ENCODE measurements around the gene HEPHL1.
"Not testable (repeated sequence)": the region's sequence is repeated elsewhere in the genome, so short reads cannot be mapped to it uniquely, and the experiment has no call there.

Gene HEPHL1, protein sequence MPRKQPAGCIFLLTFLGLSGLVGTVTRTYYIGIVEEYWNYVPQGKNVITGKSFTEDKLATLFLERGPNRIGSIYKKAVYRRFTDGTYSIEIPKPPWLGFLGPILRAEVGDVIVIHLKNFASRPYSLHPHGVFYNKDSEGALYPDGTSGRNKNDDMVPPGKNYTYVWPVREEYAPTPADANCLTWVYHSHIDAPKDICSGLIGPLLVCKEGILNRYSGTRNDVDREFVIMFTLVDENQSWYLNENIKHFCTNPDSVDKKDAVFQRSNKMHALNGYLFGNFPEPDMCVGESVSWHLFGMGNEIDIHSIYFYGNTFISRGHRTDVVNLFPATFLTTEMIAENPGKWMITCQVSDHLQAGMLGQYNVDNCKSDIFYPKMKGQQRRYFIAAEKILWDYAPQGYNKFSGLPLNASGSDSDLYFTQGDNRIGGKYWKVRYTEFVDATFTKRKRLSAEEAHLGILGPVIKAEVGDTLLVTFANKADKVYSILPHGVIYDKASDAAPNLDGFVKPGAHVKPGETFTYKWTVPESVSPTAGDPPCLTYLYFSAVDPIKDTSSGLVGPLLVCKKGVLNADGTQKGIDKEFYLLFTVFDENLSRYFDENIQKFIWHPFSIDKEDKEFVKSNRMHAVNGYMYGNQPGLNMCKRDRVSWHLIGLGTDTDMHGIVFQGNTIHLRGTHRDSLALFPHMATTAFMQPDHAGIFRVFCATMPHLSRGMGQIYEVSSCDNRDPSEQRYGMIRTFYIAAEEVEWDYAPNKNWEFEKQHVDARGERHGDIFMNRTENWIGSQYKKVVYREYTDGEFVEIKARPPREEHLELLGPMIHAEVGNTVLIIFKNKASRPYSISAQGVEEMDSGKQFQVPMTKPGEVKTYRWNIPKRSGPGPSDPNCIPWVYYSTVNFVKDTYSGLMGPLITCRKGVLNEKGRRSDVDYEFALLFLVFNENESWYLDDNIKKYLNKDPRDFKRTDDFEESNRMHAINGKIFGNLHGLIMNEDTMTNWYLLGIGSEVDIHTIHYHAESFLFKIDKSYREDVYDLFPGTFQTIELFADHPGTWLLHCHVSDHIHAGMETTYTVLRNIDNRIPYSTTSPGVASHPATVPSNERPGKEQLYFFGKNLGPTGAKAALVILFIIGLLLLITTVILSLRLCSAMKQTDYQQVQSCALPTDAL

DNA sequence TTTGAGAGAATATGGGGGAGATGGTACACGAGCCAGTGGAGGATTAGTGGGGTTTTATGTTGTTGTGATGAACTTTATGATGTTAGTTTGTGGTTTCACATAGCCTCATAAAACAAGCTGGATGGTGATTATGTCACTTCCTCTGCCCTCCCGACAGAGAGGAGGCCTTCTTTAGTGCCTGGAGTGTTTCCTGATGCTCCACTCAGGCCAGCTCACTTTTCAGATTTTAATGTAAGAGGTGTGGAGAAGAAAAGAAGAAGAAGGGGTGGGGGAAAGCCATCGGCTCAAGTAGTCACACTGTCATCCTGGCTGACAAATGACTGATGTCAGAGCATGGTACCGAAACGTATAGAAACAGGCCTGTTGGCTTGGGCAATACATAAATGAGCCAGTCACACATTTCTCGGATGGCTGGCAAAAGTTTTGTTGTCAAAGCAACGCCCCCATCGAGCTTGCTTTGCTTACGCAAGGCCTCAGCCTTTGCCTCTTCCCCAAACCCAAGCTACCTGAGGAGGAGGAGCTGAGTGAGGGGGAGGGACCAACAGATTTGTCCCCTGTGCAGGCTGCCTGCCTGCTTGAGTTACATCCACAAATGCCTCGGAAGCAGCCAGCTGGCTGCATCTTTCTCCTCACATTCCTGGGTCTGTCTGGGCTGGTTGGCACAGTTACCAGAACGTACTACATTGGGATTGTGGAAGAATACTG lies at the start of gene HEPHL1:
Gene HEPHL1, plus strand, starts transcription at position 578 of the 705 bp plus-strand sequence. Its CDS starts 15 bp downstream, at position 593.
- DNase-seq: no peak

DNA sequence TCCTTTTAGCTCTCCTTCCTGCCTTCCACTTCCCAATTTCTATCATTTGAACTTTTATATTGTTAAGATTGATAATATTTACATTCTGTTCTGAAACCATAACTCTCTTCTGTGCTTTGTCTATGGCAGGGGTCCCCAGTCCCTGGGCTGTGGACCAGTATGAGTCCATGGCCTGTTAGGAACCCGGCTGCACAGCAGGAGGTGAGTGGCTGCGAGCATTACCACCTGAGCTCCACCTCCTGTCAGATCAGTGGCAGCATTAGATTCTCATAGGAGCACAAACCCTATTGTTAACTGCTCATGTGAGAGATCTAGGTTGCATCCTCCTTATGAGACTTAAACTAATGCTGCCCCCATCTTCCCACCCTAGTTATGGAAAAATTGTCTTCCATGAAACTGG lies 48.4 kb upstream of the HEPHL1 start:
- no peak for DNase-seq

DNA sequence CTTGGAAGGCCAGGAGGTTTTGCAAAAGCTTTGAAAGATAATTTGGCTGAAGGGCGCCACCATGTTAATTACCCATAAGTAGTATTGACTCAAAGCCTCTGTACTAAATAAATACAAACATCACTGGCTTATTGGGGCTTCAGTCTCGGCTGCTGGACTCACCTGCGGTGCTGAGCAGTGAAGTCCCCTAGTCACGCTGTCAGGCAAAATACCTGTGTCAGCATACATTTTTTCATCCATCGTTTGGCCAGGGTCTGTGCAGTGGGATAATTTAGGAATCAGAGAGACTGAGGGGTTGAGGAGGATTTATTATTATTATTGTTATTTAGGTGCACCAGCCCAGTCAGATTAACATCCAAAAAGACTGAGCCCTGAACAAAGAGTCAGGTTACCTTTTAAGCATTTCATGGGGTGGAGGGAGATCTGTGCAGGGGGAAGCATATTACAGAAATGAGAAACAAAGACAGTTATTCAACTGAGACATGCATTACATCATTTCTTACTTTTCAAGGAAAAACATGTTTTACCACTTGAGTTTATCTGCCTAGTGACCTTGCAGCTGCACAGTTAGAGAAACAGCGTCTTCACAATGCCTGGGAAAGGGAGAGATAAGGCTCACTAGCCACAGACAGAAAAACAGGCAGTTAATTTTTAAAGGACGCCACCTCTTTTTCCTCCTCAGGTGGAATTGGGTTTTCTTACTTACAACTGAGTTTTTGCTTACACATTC lies 47.7 kb upstream of the HEPHL1 start:
- DNase-seq: not testable (repeated sequence)

DNA sequence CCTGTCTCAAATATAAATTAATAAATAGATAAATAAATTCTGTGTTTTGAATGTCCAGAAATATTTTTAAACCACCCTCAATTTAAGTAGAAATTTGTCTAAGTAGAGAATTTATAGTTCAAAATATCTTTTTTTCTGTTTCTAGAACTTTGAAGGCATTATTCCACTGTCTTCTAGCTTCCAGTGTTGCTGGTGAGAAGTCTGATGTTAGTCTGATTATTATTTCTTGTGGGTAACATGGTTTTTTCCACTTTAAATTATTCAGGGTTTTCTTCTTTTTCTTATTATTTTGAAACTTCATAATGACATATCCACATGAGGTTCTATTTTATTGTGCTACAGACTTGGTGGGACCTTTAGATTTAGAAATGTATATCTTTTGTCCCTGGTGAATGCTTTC lies 46.4 kb upstream of the HEPHL1 start:
- DNase-seq: no peak

DNA sequence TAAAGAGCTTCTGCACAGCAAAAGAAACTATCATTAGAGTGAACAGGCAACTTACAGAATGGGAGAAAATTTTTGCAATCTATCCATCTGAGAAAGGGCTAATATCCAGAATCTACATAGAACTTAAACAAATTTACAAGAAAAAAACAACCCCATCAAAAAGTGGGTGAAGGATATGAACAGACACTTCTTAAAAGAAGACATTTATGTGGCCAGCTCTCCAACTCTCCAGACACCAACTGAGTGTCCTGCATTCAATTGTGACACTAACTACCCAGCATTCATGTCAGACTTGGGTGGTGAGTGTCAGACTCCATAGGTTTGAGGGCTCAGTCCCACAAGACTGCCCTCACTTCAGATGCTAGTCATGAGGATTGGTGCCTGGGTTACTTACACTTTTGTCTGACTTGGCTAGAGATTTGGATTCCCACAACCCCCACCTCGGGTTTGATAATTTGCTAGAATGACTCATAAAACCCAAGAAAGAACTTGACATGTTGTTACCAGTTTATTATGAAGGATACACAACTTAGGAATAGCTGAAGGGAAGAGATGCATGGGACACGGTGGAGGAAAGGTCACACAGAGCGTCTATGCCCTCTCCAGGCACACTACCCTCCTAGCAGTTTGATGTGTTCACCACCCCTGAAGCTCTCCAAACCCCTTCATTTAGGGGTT lies 44.4 kb upstream of the HEPHL1 start:
- not testable (repeated sequence) for DNase-seq

DNA sequence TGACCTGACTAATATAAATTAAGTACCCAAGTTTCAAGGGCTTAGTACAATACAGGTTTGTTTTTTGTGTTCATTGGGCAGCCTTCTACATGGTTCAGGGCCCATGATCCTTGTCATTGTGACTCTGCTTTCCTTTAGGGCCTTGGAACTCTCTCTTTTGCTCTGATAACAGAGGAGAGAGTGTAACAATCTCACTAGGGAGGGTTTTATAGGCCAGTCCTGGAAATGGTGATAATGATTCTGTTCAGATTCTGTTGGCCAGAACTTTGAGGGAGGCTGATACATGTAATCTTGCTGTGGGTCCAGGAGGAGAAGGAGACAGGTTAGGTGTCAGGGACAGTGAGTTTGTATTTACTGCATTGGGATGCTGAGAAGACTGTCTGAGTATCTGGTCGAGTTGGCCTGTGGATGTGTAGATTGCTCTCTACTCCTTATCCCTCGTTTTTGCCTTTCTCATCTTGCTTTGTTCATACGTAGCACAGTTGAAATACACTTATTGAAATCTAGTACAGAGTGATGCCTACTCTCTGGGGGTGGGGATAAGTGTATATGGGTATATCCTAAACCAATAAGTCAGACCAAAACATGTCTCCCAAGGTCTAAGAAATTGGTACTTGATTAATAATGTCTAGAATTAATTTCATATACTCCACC lies 37.5 kb upstream of the HEPHL1 start:
- DNase-seq: no peak

DNA sequence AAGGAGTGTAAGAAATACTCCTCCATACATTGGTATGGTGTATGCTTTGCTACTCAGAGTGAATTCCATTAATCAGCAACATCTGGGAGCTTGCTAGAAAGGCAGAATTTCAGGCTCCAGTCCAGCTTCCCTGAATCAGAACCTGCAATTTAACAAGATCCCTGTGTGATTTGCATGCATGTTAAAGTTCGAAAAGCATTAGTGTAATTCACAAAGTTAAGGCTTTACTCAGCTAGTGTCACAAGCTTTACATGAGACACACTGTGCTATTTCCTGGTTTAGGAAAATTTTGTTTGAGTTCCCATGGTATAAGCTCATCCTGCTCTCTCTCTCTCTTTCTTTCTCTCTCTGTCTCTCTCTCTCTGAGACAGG lies 37.0 kb upstream of the HEPHL1 start:
- DNase-seq: no peak

DNA sequence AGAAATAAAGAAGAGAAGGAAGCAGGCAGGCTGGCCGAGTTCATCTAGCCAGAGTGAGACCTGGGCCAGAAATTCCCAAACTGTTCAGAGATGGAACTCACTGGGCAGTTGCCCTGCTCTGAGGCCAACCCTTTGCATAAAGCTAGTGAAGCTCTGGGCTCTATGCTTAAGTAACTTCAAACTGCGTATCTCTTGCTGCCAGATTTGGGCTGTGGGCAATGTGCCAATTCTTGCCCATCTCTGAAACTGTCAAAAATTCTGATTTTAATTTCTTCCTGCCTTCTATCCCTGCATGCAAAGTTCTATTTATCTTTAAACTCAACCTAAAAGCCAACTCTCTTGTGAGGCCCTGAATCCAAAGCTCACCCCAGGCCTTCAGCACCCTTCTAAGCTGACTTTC lies 36.2 kb upstream of the HEPHL1 start:
- no peak for DNase-seq

DNA sequence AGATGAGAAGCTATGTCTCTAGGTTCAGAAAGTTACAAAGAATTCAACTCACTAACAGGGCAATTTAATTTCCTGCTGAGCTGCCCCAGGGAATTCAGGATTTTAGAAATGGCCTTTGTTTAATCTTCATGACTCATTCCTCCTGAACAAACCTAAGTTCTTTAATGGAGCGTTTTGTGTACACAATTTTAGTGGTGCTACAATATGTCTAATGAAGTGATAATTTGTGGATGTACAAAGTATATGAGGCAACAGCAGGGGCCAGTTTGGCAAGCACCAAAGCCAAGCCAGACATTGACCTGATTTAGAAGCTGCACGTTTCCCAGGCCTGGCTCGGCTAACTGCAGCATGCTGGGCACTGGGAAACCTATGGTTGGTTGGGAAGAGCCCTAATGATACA lies 34.4 kb upstream of the HEPHL1 start:
- DNase-seq: no peak

DNA sequence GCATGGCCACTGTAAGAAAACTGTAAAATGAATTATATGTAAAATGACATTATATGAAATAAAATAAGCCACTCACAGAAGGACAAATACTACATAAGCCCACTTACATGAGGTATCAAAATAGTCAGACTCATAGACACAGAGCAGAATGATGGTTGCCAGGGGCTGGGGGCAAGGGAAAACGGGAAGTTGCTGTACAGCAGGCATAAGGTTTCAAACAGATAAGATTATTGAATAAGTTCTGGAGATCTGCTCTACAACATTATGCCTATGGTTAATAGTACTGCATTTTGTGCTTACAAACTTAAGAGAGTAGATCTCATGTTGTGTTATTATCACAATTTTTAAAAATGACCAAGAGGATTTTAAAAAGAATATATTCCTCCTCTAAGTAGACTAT lies 32.7 kb upstream of the HEPHL1 start:
- no peak for DNase-seq

DNA sequence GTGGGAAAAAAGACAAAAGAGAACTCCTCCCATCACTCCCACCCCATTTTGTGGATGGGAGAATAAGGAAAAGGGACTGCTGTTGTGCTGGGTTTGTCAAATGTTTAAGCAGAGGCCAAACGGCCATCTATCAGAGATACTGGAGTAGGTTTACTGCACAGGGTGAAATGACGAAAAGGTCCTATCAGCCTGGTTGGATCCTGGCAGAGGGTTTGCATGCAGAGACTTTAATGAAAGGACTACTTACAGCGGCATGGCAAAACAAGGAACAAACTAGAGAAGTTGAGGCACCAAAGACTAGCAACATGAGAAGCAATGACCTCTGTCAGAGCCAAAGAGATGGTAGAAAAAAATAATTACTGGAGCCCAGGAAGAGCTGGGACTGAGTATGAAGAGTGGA lies 32.2 kb upstream of the HEPHL1 start:
- DNase-seq: no peak

DNA sequence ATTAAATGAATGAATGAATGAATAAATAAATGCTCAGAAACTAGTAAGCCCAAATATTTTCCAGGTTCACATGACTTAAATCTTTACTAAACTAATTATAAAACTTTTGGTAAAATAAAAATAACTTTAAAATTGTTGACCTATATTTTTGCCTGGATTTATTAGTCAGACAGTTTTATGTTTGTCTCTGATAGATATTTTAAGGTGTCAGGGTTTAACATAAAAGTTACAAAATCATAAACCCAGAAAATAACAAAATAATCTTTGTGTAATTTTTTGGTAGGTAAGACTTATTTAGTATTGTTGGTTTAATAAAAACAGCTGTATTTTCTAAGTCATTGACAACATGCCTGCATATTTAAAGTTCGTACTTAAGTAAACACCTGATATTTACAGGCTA lies 27.4 kb upstream of the HEPHL1 start:
- DNase-seq: no peak

DNA sequence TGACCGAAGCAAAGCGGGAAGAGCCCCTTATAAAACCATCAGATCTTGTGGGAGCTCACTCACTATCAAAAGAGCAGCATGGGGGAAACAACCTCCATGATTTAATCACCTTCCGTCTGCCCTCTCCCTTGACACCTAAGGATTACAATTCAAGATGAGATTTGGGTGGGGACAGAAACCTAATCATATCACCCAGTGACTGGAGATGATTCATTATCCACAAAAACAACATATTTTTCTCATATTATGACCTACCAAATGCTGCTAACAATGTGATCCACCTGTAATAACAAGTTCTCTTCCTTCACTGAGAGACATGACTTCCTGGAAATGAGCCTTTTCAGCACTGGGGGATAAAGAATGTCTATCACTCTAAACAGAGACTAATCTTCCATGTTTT lies 23.4 kb upstream of the HEPHL1 start:
- no peak for DNase-seq

DNA sequence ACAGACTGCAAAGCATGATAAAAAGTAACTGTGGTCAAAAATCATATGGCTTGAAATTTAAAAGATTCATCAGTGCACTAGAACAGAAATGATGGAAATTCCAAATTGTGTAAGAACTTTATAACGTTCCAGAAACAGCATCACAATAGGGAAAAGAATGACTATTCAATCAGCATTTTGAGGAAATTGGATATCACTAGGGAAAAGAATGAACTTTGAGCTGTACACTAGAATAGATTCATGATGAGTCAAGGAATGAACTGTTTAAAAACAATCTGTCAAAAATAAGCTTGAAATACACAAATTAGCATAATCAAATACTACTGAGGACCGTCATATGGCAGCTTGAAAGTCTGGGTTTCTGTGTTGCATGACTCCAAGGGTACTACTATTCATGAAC lies 20.5 kb upstream of the HEPHL1 start:
- DNase-seq: no peak

DNA sequence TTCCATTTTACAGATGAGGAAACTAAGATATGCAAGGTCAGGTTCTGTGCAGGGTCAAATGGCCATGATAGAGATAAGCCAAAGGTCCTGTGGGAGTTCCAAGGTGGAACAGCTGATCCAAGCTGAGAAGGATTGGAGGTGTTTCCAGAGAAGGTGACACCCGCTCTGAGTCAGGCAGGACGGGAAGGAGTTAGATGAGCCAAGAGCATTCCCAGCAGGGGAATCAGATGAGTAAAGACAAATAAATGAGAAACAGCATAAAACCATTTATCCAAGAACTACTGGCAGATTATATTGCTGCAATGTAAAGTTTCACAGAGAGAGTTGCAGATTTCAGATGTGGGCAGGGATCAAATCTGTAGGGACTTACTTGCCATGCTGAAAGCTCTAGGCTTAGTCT lies 18.9 kb upstream of the HEPHL1 start:
- DNase-seq: no peak

DNA sequence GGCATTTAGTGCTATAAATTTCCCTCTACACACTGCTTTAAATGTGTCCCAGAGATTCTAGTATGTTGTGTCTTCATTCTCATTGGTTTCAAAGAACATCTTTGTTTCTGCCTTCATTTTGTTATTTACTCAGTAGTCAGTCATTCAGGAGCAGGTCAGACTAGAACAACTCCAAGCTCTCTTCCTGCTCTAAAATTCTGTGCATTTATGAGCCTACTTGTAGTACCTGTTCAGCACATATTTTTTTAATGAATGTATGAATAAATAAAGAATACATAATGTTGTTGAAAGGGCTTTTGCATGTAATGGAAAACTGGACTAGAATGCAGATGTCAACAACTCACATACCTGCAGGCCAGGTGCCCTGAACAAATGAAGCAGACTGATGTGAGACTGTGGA lies 13.7 kb upstream of the HEPHL1 start:
- DNase-seq: no peak

DNA sequence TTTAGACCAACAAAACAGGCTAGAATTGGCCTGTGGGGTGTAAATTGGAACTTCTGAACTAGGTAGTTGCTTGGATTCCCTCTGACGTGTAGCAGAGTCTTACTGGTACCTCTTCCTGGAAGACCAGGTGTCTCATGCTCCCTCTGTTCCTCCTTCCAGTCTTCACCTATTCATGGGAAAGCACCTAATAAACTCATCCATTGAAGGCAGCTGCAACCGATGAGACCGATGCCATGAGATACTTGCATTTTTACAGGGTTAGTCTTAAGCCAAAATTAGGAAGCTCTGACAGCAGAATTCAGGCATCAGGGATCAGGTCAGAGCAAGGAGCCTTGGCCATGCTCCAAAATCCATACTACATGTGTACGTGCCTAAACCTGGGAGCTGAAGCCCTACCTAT lies 13.2 kb upstream of the HEPHL1 start:
- no peak for DNase-seq

DNA sequence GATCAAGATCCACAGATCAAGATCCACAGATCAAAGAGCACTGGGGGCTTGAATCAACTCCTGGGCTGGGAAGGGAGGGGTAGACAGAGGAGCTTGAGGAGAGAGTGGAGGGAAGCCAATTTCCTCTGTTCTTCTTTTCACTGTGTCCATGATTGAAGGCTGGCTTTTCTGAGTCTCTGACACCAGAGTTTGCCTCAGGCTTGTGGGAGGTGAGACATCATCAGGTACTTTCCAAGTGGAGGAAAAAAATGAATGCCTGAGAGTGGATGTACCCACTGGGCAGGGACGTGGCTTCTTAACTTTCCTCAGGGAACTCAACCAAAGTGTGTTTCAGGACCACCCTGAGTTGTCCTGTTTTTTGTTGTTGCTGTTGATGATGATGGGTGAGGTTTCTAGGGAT lies 11.0 kb upstream of the HEPHL1 start:
- no peak for DNase-seq

DNA sequence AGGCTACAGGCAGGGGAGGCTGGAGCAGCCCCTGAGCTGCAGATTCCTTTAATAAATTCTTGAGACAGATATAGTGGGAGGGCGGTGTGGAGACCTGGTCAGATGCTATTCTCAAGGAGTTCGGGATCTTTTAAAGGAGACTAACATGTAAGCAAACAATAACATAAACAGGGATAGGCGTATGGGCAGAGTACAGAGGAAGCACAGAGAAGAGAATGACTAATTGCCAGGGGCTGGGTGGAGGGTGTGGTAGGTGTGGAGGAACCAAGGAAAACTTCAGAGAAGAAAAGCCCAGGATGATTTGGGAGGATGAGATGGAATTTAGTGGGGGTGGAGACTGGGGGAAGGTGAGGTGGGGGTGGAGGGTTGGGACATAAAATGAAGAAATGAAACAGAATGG lies 9.7 kb upstream of the HEPHL1 start:
- no peak for DNase-seq

DNA sequence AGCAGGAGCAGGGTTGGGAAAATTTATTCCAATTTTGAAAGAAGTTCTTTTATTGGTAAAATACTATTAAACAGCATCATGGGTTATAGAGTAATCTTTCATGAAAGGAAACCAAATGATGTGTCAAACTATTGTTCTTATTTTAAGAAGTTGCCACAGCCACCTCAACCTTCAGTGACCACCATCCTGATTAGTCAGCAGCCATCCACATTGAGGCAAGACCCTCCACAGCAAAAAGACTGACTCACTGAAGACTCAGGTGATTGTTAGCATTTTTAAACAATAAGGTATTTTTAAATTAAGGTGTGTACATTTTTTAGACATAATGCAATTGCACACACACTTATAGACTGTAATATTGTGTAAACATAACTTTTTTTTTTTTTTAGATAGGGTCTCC lies 3.7 kb upstream of the HEPHL1 start:
- no peak for DNase-seq

DNA sequence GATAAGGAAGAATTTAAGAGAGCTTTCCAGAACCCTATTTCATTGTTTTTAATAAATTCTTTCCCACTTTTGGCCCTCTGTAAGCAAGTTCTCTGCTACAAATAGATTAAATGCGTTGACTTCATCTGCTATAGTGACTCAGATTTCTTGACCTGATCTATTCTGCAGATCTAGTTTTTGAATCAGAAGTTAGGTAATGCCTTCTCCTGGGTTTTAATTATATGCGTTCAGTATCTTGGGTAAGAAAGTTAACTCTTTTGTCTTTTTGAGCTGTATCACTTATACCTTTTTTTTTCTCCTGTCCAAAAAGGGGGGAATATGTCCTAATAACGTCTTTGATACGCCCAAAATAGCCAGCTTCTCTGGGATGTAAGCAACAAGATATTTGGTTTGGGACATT lies 2.4 kb upstream of the HEPHL1 start:
- DNase-seq: no peak
